Measurements from ENCODE around the gene BMP6. TPM values are rescaled to one million over a fixed set of nuclear protein-coding genes. Genes with fewer than 3 reads are reported as not detected.

The BMP6 gene
- total RNA-seq, 2 experiments from 2014 or later = 0.38 to 1.1 TPM

DNA sequence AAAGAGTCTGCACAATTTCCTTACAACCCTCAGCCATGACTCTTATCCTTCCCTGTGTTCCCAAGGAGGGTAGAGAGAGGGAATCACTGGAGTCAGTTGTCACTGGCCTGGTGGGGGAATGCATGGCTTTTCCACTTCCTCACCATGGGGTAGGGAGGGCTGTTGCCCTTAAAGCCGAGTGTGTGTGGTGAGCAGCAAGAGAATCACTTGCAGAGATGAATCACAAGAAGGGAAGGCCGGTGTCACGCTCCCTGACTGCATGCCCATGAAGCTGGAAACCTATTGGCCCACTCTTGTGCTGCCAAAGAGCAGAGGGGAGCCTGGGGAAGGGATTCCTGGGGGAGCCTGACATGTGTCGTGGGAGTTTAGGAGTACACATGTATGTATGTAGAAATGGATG lies 18.1 kb upstream of the BMP6 start:
- Histone ChIP-seq H3K36me3 (ENCODE audit: insufficient read depth, low read length) (no peaks in the 10 kb centered on the region), H3K9me3 (ENCODE audit: low read length) (no peaks in the 10 kb centered on the region), H4K20me1 (ENCODE audit: insufficient read depth, low read length) (no peaks in the 10 kb centered on the region), H2AFZ (ENCODE audit: low read length) (no peak overlapping the region), H3K4me1 (ENCODE audit: insufficient read depth, low read length, poor library complexity, severe bottlenecking) (no peaks in the 10 kb centered on the region), H3K27ac (ENCODE audit: low read depth, low read length, poor library complexity, severe bottlenecking) (no peak overlapping the region), H3K79me2 (ENCODE audit: insufficient read depth, low read depth, low read length) (no peaks in the 10 kb centered on the region), H3K9me2 (ENCODE audit: insufficient read depth, low read length) (no peaks in the 10 kb centered on the region), H3K4me2 (ENCODE audit: low read length) (no peak overlapping the region), H3K4me3 (ENCODE audit: low read depth, low read length, poor library complexity, severe bottlenecking) (no peak overlapping the region)
- no peak for DNase-seq (ENCODE audit: low spot score)
- BruUV-seq (replicated peaks) = no TSS peak
- intact Hi-C loops (cut with micrococcal nuclease; ENCODE audit: unreplicated experiment) = no loop called here
- TF ChIP-seq EZH2phosphoT487 (IDR thresholded peaks at IDR 0.05; ENCODE audit: borderline replicate concordance, low read depth, low read length) = no peak
- TF ChIP-seq, protein P1, sequence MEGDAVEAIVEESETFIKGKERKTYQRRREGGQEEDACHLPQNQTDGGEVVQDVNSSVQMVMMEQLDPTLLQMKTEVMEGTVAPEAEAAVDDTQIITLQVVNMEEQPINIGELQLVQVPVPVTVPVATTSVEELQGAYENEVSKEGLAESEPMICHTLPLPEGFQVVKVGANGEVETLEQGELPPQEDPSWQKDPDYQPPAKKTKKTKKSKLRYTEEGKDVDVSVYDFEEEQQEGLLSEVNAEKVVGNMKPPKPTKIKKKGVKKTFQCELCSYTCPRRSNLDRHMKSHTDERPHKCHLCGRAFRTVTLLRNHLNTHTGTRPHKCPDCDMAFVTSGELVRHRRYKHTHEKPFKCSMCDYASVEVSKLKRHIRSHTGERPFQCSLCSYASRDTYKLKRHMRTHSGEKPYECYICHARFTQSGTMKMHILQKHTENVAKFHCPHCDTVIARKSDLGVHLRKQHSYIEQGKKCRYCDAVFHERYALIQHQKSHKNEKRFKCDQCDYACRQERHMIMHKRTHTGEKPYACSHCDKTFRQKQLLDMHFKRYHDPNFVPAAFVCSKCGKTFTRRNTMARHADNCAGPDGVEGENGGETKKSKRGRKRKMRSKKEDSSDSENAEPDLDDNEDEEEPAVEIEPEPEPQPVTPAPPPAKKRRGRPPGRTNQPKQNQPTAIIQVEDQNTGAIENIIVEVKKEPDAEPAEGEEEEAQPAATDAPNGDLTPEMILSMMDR (conservative IDR thresholded peaks at IDR 0.05; ENCODE audit: low read length) = no peak
- ChIA-PET CTCF (ENCODE audit: unreplicated experiment) (no interaction called here), POLR2A (no interaction called here)

- H3K9me3 ChIP-seq (ENCODE audit: low read length) = no peaks in the 10 kb centered on the region
- DNase-seq (ENCODE audit: low spot score) = no peak
- no TSS peak for BruUV-seq (replicated peaks)
- no peak overlapping the region for H3K4me2 ChIP-seq (ENCODE audit: low read length)
- H2AFZ ChIP-seq (ENCODE audit: low read length) = no peak overlapping the region
- H3K4me1 ChIP-seq (ENCODE audit: insufficient read depth, low read length, poor library complexity, severe bottlenecking) = no peaks in the 10 kb centered on the region
- ChIA-PET CTCF (ENCODE audit: unreplicated experiment) (interaction anchor here (1.0 kb wide), 1 partner anchor 8 kb away, joined by 3 read pairs; no protein-coding TSS in a partner anchor), POLR2A (interaction anchor here (0.9 to 1.0 kb wide), 2 partner anchors 241 to 275 kb away, joined by 3 to 5 read pairs; no protein-coding TSS in a partner anchor)
- H4K20me1 ChIP-seq (ENCODE audit: insufficient read depth, low read length) = no peaks in the 10 kb centered on the region
- H3K79me2 ChIP-seq (ENCODE audit: insufficient read depth, low read depth, low read length) = no peaks in the 10 kb centered on the region
- no peaks in the 10 kb centered on the region for H3K36me3 ChIP-seq (ENCODE audit: insufficient read depth, low read length)
- intact Hi-C loops (cut with micrococcal nuclease; ENCODE audit: unreplicated experiment) = no loop called here
- H3K4me3 ChIP-seq (ENCODE audit: low read depth, low read length, poor library complexity, severe bottlenecking) = no peak overlapping the region
- TF ChIP-seq EZH2phosphoT487 (IDR thresholded peaks at IDR 0.05; ENCODE audit: borderline replicate concordance, low read depth, low read length) = no peak
- TF ChIP-seq, protein P1 (conservative IDR thresholded peaks at IDR 0.05; ENCODE audit: low read length) = no peak
- H3K27ac ChIP-seq (ENCODE audit: low read depth, low read length, poor library complexity, severe bottlenecking) = no peak overlapping the region
- no peaks in the 10 kb centered on the region for H3K9me2 ChIP-seq (ENCODE audit: insufficient read depth, low read length)
Observed at GRCh38 chr6:7719364-7719850, 6.5 kb upstream of the BMP6 start.

DNA sequence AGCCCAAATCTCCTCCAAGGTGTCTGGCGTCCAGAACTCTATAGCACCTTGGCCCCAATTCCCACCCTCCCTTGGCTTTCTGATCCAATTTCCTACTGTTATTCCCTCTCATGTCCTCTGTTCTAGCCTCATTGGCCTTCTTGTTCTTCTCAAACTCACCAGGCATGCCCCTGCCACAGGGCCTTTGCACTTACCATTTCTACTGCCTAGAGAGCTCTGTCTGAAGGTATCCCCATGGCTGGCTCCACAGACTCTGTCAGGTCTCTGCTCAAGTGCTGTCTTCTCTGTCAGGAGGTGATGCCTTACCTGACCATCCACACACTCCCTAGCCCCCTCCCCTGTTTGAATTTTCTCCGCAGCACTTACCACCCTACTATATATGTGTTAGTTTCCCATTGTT lies 5.6 kb upstream of the BMP6 start:
- H3K36me3 ChIP-seq (ENCODE audit: insufficient read depth, low read length) = no peaks in the 10 kb centered on the region
- no peaks in the 10 kb centered on the region for H3K79me2 ChIP-seq (ENCODE audit: insufficient read depth, low read depth, low read length)
- no peak overlapping the region for H3K4me3 ChIP-seq (ENCODE audit: low read depth, low read length, poor library complexity, severe bottlenecking)
- H4K20me1 ChIP-seq (ENCODE audit: insufficient read depth, low read length) = no peaks in the 10 kb centered on the region
- ChIA-PET CTCF (ENCODE audit: unreplicated experiment) (no interaction called here), POLR2A (interaction anchor here (0.7 kb wide), 1 partner anchor 32 kb away, joined by 3 read pairs; no protein-coding TSS in a partner anchor)
- intact Hi-C loops (cut with micrococcal nuclease; ENCODE audit: unreplicated experiment) = loop anchor here (2.0 to 5.0 kb wide), 3 partner anchors 162 to 497 kb away; no protein-coding TSS in a partner anchor
- no peak overlapping the region for H3K27ac ChIP-seq (ENCODE audit: low read depth, low read length, poor library complexity, severe bottlenecking)
- no peaks in the 10 kb centered on the region for H3K4me1 ChIP-seq (ENCODE audit: insufficient read depth, low read length, poor library complexity, severe bottlenecking)
- no peak for TF ChIP-seq EZH2phosphoT487 (IDR thresholded peaks at IDR 0.05; ENCODE audit: borderline replicate concordance, low read depth, low read length)
- TF ChIP-seq, protein P1 (conservative IDR thresholded peaks at IDR 0.05; ENCODE audit: low read length) = no peak
- BruUV-seq (replicated peaks) = no TSS peak
- DNase-seq (ENCODE audit: low spot score) = no peak
- H3K9me3 ChIP-seq (ENCODE audit: low read length) = no peaks in the 10 kb centered on the region
- H3K9me2 ChIP-seq (ENCODE audit: insufficient read depth, low read length) = no peaks in the 10 kb centered on the region
- H3K4me2 ChIP-seq (ENCODE audit: low read length) = no peak overlapping the region
- no peak overlapping the region for H2AFZ ChIP-seq (ENCODE audit: low read length)

Data from OCI-LY7 (cell line).